C4-2B (cell line): ENCODE results near the gene URI1.
"Not testable (repeated sequence)": the region's sequence is repeated elsewhere in the genome, so short reads cannot be mapped to it uniquely, and the experiment has no call there.

Source experiments
- H3K27ac ChIP-seq: fragments of 450-650 bp; 2 replicates; pipeline ENCODE4 v1.5.1; 2017
- ZFX ChIP-seq: fragments of 450-650 bp; IDR thresholded peaks from 2 replicates; pipeline ENCODE4 v1.6.1; 2017
- TF ChIP-seq, protein P1 (sequence below): fragments of 450-650 bp; conservative IDR thresholded peaks from 2 replicates; pipeline ENCODE4 v1.5.1; 2017; ENCODE audit warnings: mild to moderate bottlenecking

URI1 gene

DNA sequence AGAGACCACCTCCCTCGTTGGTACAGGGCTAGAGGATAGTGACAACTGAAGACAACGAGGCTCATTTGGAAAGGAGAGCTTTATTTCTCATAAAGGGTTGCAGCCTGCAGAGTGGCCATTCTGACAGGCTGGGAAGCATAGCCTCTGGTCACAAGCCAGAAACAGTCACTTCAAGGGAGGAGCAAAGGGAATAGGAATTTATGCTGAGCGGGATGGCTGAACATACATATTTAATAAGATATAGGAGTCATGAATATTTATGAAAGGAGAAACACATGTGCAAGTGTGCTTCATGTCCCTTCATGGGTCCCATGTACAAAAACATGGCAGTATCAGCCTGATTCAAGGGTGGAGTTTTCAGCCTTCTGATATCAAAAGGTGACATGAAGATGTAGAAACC lies 27.1 kb upstream of the URI1 start:
- no peak overlapping the region for H3K27ac ChIP-seq
- TF ChIP-seq, protein P1, sequence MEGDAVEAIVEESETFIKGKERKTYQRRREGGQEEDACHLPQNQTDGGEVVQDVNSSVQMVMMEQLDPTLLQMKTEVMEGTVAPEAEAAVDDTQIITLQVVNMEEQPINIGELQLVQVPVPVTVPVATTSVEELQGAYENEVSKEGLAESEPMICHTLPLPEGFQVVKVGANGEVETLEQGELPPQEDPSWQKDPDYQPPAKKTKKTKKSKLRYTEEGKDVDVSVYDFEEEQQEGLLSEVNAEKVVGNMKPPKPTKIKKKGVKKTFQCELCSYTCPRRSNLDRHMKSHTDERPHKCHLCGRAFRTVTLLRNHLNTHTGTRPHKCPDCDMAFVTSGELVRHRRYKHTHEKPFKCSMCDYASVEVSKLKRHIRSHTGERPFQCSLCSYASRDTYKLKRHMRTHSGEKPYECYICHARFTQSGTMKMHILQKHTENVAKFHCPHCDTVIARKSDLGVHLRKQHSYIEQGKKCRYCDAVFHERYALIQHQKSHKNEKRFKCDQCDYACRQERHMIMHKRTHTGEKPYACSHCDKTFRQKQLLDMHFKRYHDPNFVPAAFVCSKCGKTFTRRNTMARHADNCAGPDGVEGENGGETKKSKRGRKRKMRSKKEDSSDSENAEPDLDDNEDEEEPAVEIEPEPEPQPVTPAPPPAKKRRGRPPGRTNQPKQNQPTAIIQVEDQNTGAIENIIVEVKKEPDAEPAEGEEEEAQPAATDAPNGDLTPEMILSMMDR = no peak
- TF ChIP-seq ZFX = no peak

DNA sequence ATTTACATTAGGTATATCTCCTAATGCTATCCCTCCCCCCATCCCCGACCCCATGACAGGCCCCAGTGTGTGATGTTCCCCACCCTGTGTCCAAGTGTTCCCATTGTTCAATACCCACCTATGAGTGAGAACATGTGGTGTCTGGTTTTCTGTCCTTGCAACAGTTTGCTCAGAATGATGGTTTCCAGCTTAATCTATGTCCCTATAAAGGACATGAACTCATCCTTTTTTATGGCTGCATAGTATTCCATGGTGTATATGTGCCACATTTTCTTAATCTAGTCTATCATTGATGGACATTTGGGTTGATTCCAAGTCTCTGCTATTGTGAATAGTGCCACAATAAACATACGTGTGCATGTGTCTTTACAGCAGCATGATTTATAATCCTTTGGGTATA lies 26.2 kb upstream of the URI1 start:
- H3K27ac ChIP-seq = not testable (repeated sequence)

DNA sequence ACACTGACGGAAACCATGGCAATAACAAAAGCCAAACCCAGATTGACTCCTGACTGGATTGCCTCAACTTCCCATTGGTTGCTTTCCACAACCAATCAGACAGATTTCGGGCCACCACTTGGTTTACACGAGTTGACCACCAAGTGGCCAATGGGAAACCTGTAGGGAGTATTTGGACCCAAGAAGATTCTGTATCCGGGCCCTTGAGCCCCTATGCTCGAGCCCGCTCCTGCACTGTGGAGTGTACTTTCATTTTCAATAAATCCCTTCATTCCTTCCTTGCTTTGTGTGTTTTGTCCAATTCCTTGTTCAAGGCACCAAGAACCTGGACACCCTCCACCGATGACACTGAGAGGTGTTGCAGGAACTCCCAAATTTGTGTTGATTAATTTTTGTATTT lies 24.1 kb upstream of the URI1 start:
- TF ChIP-seq, protein P1 = no peak
- H3K27ac ChIP-seq = no peak overlapping the region

DNA sequence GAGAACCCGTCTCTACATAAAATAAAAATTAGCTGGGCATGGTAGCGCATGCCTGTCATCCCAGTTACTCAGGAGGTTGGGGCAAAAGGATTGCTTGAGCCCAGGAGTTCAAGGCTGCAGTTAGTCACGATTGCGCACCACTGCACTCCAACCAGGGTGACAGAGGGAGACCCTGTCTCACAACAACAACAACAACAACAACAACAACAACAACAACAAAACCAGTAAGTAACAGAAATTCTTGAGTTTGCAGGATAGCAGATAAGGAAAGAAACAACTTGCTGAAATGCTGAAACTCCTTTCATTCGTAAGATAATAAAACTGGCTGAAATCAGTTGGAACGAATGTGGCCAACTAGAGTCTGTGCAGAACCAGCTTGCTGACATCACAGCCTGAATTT lies 23.1 kb upstream of the URI1 start:
- TF ChIP-seq, protein P1 = no peak
- no peak for TF ChIP-seq ZFX
- H3K27ac ChIP-seq = no peak overlapping the region

DNA sequence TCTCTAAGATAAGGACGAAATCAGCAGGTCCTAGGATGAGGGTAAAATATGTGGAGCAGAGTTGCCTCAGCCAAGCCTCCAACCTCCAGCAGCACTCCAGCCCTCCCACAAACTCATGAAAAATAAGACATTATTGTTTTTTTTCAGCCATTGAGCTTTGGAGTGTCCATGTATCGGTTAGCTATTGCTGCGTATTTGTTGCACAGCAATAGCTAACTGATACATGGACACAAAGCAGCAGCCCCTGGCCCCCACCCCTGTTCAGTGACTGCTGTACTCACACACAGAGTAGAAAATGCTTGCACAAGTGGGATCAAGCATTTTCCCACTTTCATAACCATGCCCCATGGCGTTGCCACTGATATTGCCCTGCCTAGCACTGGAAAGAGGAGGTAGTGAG lies 19.1 kb upstream of the URI1 start:
- no peak for TF ChIP-seq ZFX
- TF ChIP-seq, protein P1 = no peak
- no peak overlapping the region for H3K27ac ChIP-seq

DNA sequence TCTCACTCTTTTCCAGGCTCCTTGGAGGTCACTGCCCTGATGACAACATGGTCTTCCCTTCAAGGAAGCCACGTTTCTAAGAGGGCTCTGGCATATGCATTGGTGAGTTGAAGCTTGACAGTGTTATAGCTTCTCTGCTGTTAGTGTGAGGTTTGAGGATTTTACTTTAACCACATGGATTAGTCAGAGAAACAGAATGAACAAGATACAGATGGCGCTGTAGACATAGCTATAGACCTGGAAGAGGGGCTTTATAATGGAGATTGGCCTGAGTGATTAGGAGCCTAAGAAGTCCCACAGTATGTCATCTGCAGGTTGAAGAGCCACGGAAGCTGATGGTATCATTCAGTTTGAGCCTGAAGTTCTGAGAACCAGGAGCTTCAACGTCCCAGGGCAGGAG lies 18.4 kb upstream of the URI1 start:
- TF ChIP-seq, protein P1 = no peak
- TF ChIP-seq ZFX = no peak

DNA sequence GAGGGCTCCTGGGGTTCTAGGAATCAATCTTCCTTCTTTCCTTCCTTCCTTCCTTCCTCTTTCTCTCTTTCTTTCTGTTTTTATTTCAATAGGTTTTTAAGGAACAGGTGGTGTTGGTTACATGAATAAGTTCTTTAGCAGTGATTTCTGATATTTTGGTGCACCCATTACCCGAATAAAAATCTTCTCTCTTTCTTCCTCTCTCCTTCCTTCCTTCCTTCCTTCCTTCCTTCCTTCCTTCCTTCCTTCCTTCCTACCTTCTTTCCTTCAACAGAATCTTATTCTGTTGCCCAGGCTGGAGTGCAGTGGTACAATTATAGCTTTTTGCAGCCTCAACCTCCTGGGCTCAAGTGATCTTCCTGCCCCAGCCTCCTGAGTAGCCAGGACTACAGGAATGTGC lies 16.0 kb upstream of the URI1 start:
- TF ChIP-seq, protein P1 = no peak
- no peak for TF ChIP-seq ZFX

More for the DNA sequence above, 18.4 kb upstream of the URI1 start:
- H3K27ac ChIP-seq = no peak overlapping the region

DNA sequence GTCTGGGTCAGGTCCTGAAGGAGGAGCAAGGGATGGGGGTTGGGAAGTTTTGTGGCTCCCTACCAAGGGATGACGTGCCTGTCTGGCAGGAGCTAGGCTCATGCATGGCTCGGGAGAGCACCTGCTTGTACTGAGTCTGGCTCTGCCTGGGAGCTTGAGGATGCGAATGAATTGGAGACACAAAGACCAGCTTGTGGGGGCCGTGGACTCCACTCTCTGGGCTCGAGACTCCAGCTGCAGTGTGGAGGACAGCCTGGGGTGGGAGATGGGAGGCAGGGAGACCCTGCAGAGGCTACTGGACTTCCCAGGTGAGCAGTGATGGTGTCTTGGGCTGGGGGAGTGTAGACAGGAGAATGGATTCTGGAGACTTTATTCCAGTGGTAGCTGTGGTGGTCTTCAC lies 15.2 kb upstream of the URI1 start:
- H3K27ac ChIP-seq = no peak overlapping the region
- TF ChIP-seq ZFX = no peak
- TF ChIP-seq, protein P1 = no peak

More for the DNA sequence above, 16.0 kb upstream of the URI1 start:
- no peak overlapping the region for H3K27ac ChIP-seq
